Activated naive CD8-positive, alpha-beta T cell (primary cell): ENCODE measurements around the gene JMJD1C.
"Not testable (repeated sequence)": the region's sequence is repeated elsewhere in the genome, so short reads cannot be mapped to it uniquely, and the experiment has no call there.

ENCODE experiments used
- H3K27ac Mint-ChIP-seq: one replicate; pipeline ENCODE4 v1.8.0; 2021; ENCODE audit warnings: mixed read lengths
- H3K27me3 Mint-ChIP-seq: one replicate; pipeline ENCODE4 v1.8.0; 2021; ENCODE audit warnings: mixed read lengths
- H3K36me3 Mint-ChIP-seq: one replicate; pipeline ENCODE4 v1.8.0; 2021; ENCODE audit warnings: mixed read lengths
- H3K4me1 Mint-ChIP-seq: one replicate; pipeline ENCODE4 v1.8.0; 2021; ENCODE audit warnings: low read depth, mixed read lengths
- H3K4me3 Mint-ChIP-seq: one replicate; pipeline ENCODE4 v1.8.0; 2021; ENCODE audit warnings: mild to moderate bottlenecking, mixed read lengths
- H3K9me3 Mint-ChIP-seq: one replicate; pipeline ENCODE4 v1.8.0; 2021; ENCODE audit warnings: low read depth, mixed read lengths

Gene JMJD1C

GRCh38 chr10:63346015-63346441, 119.7 kb downstream of the JMJD1C start:
- Mint-ChIP-seq H3K27me3 (no peaks in the 10 kb centered on the region), H3K9me3 (no peaks in the 10 kb centered on the region), H3K36me3 (peaks cover 9% of the 10 kb centered on the region), H3K4me3 (no peak overlapping the region), H3K4me1 (peaks cover 21% of the 10 kb centered on the region), H3K27ac (no peak overlapping the region)

- Mint-ChIP-seq H3K4me1 (peaks cover 18% of the 10 kb centered on the region), H3K36me3 (peaks cover 11% of the 10 kb centered on the region), H3K9me3 (no peaks in the 10 kb centered on the region), H3K4me3 (no peak overlapping the region), H3K27me3 (no peaks in the 10 kb centered on the region), H3K27ac (no peak overlapping the region)
Observed at GRCh38 chr10:63344269-63344668, 121.5 kb downstream of the JMJD1C start.

- Mint-ChIP-seq H3K27ac (no peak overlapping the region), H3K4me1 (peaks cover 18% of the 10 kb centered on the region), H3K9me3 (no peaks in the 10 kb centered on the region), H3K36me3 (peaks cover 14% of the 10 kb centered on the region), H3K4me3 (no peak overlapping the region), H3K27me3 (no peaks in the 10 kb centered on the region)
Observed at GRCh38 chr10:63343476-63343875, 122.3 kb downstream of the JMJD1C start.

- peaks cover 14% of the 10 kb centered on the region for H3K36me3 Mint-ChIP-seq
- H3K4me1 Mint-ChIP-seq, H3K27me3 Mint-ChIP-seq, H3K4me3 Mint-ChIP-seq, H3K9me3 Mint-ChIP-seq, H3K27ac Mint-ChIP-seq: not testable (repeated sequence)
Observed at GRCh38 chr10:63339640-63340039, 126.1 kb downstream of the JMJD1C start.

- Mint-ChIP-seq H3K9me3 (no peaks in the 10 kb centered on the region), H3K4me3 (no peak overlapping the region), H3K27ac (no peak overlapping the region), H3K4me1 (peaks cover 8% of the 10 kb centered on the region), H3K36me3 (peaks cover 14% of the 10 kb centered on the region), H3K27me3 (no peaks in the 10 kb centered on the region)
Observed at GRCh38 chr10:63337455-63338251, 128.1 kb downstream of the JMJD1C start.

GRCh38 chr10:63331586-63331985, 134.2 kb downstream of the JMJD1C start:
- Mint-ChIP-seq H3K4me1 (peaks cover 4% of the 10 kb centered on the region), H3K36me3 (no peaks in the 10 kb centered on the region), H3K27ac (no peak overlapping the region), H3K27me3 (no peaks in the 10 kb centered on the region), H3K4me3 (no peak overlapping the region), H3K9me3 (no peaks in the 10 kb centered on the region)

- Mint-ChIP-seq H3K4me3 (no peak overlapping the region), H3K4me1 (peaks cover 5% of the 10 kb centered on the region), H3K36me3 (peaks cover 2% of the 10 kb centered on the region), H3K27ac (no peak overlapping the region), H3K27me3 (no peaks in the 10 kb centered on the region), H3K9me3 (no peaks in the 10 kb centered on the region)
Observed at GRCh38 chr10:63324495-63324854, 141.3 kb downstream of the JMJD1C start.

GRCh38 chr10:63323701-63324494, 141.9 kb downstream of the JMJD1C start:
- H3K4me3 Mint-ChIP-seq: no peak overlapping the region
- H3K9me3 Mint-ChIP-seq: no peaks in the 10 kb centered on the region
- no peak overlapping the region for H3K27ac Mint-ChIP-seq

GRCh38 chr10:63320683-63321082, 145.1 kb downstream of the JMJD1C start:
- Mint-ChIP-seq H3K4me3 (no peak overlapping the region), H3K4me1 (peaks cover 5% of the 10 kb centered on the region), H3K27ac (no peak overlapping the region), H3K9me3 (no peaks in the 10 kb centered on the region), H3K27me3 (no peaks in the 10 kb centered on the region), H3K36me3 (peaks cover 2% of the 10 kb centered on the region)

More at GRCh38 chr10:63323701-63324494, 141.9 kb downstream of the JMJD1C start:
- Mint-ChIP-seq H3K36me3 (peaks cover 4% of the 10 kb centered on the region), H3K27me3 (no peaks in the 10 kb centered on the region), H3K4me1 (peaks cover 5% of the 10 kb centered on the region)

GRCh38 chr10:63319231-63319630, 146.5 kb downstream of the JMJD1C start:
- Mint-ChIP-seq H3K36me3 (peaks cover 4% of the 10 kb centered on the region), H3K9me3 (no peaks in the 10 kb centered on the region), H3K4me3 (no peak overlapping the region), H3K27ac (no peak overlapping the region), H3K27me3 (no peaks in the 10 kb centered on the region), H3K4me1 (peaks cover 3% of the 10 kb centered on the region)

GRCh38 chr10:63318491-63318890, 147.3 kb downstream of the JMJD1C start:
- Mint-ChIP-seq H3K4me3 (no peak overlapping the region), H3K36me3 (peaks cover 6% of the 10 kb centered on the region), H3K9me3 (no peaks in the 10 kb centered on the region), H3K27ac (no peak overlapping the region), H3K4me1 (peaks cover 2% of the 10 kb centered on the region), H3K27me3 (no peaks in the 10 kb centered on the region)

- Mint-ChIP-seq H3K27me3 (no peaks in the 10 kb centered on the region), H3K36me3 (peaks cover 4% of the 10 kb centered on the region), H3K9me3 (no peaks in the 10 kb centered on the region), H3K4me1 (peaks cover 2% of the 10 kb centered on the region), H3K27ac (no peak overlapping the region), H3K4me3 (no peak overlapping the region)
Observed at GRCh38 chr10:63314020-63314419, 151.8 kb downstream of the JMJD1C start.

- H3K4me3 Mint-ChIP-seq: no peak overlapping the region
- H3K9me3 Mint-ChIP-seq: no peaks in the 10 kb centered on the region
- H3K4me1 Mint-ChIP-seq: peaks cover 9% of the 10 kb centered on the region
- H3K27ac Mint-ChIP-seq: no peak overlapping the region
- peaks cover 4% of the 10 kb centered on the region for H3K36me3 Mint-ChIP-seq
- H3K27me3 Mint-ChIP-seq: no peaks in the 10 kb centered on the region
Observed at GRCh38 chr10:63313066-63313717, 152.6 kb downstream of the JMJD1C start.

- Mint-ChIP-seq H3K4me1 (peaks cover 9% of the 10 kb centered on the region), H3K4me3 (no peak overlapping the region), H3K9me3 (no peaks in the 10 kb centered on the region), H3K27me3 (no peaks in the 10 kb centered on the region), H3K36me3 (no peaks in the 10 kb centered on the region), H3K27ac (no peak overlapping the region)
Observed at GRCh38 chr10:63308628-63309027, 157.1 kb downstream of the JMJD1C start.

- no peaks in the 10 kb centered on the region for H3K9me3 Mint-ChIP-seq
- no peak overlapping the region for H3K27ac Mint-ChIP-seq
- H3K27me3 Mint-ChIP-seq: no peaks in the 10 kb centered on the region
- peaks cover 13% of the 10 kb centered on the region for H3K4me1 Mint-ChIP-seq
- no peak overlapping the region for H3K4me3 Mint-ChIP-seq
- H3K36me3 Mint-ChIP-seq: no peaks in the 10 kb centered on the region
Observed at GRCh38 chr10:63304146-63304545, 161.6 kb downstream of the JMJD1C start.
